Measurements from ENCODE around the gene RSPRY1.

DNA sequence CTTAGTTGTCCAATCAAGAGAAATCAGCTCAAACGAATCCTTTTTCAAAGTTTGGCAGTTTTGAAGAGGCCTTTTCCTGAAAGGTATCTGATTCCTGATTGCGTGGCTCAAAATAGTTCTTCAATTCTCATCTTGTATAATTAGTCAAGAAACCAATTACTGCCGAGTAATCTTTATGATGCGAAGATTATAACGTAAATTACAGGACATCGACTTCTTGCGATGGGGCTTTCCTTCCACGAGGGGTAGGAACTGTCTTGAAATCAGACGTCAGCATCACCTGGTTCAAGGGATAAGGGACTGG lies 58.3 kb downstream of the RSPRY1 start:
- TF ChIP-seq, protein P1, sequence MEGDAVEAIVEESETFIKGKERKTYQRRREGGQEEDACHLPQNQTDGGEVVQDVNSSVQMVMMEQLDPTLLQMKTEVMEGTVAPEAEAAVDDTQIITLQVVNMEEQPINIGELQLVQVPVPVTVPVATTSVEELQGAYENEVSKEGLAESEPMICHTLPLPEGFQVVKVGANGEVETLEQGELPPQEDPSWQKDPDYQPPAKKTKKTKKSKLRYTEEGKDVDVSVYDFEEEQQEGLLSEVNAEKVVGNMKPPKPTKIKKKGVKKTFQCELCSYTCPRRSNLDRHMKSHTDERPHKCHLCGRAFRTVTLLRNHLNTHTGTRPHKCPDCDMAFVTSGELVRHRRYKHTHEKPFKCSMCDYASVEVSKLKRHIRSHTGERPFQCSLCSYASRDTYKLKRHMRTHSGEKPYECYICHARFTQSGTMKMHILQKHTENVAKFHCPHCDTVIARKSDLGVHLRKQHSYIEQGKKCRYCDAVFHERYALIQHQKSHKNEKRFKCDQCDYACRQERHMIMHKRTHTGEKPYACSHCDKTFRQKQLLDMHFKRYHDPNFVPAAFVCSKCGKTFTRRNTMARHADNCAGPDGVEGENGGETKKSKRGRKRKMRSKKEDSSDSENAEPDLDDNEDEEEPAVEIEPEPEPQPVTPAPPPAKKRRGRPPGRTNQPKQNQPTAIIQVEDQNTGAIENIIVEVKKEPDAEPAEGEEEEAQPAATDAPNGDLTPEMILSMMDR (IDR thresholded peaks at IDR 0.05): no peak
- TF ChIP-seq POLR2A (IDR thresholded peaks at IDR 0.05): no peak

All from uterus (tissue), 2 donors.